Coronary artery (tissue), 2 donors: ENCODE results near the gene RAB11A.
"Not testable (repeated sequence)": the region's sequence is repeated elsewhere in the genome, so short reads cannot be mapped to it uniquely, and the experiment has no call there.

Source experiments
- DNase-seq: peaks from one replicate; pipeline ENCODE4 v3.0.0-alpha.2; 2017; ENCODE audit warnings: low spot score
- H3K27ac ChIP-seq, 2 donors: fragments of 200-600 bp; sonication (generic); one replicate each; pipeline ENCODE4 v1.5.1; 2016 to 2019
- H3K4me3 ChIP-seq: fragments of 200-600 bp; sonication (generic); 2 replicates; pipeline ENCODE4 v1.5.1; 2016; ENCODE audit warnings: mild to moderate bottlenecking, moderate library complexity
- TF ChIP-seq, protein P1 (sequence below): fragments of 200-600 bp; sonication (generic); IDR thresholded peaks from one replicate; pipeline ENCODE4 v1.5.1; 2019; ENCODE audit warnings: antibody characterized with exemption

RAB11A gene

DNA sequence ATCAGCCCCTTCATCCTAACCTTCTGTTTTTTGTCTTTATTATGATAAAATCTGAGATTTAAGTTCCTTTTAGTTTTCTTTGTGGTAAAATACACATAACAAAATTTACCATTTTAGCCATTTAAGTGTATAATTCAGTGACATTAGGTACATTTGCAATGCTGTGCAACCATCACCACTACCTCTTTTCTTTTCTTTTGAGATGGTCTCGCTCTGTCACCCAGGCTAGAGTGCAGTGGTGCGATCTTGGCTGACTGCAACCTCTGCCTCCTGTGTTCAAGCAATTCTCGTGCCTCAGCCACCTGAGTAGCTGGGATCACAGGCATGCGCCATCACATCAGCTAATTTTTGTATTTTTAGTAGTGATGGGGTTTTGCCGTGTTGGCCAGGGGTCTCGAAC, 6.2 kb upstream of the RAB11A start:
- TF ChIP-seq, protein P1, sequence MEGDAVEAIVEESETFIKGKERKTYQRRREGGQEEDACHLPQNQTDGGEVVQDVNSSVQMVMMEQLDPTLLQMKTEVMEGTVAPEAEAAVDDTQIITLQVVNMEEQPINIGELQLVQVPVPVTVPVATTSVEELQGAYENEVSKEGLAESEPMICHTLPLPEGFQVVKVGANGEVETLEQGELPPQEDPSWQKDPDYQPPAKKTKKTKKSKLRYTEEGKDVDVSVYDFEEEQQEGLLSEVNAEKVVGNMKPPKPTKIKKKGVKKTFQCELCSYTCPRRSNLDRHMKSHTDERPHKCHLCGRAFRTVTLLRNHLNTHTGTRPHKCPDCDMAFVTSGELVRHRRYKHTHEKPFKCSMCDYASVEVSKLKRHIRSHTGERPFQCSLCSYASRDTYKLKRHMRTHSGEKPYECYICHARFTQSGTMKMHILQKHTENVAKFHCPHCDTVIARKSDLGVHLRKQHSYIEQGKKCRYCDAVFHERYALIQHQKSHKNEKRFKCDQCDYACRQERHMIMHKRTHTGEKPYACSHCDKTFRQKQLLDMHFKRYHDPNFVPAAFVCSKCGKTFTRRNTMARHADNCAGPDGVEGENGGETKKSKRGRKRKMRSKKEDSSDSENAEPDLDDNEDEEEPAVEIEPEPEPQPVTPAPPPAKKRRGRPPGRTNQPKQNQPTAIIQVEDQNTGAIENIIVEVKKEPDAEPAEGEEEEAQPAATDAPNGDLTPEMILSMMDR: no peak
- DNase-seq: no peak
- Histone ChIP-seq H3K27ac (no peak overlapping the region), H3K4me3 (no peak overlapping the region)

GRCh38 chr15:65867244-65867643, 2.0 kb upstream of the RAB11A start:
- H3K4me3 ChIP-seq: no peak overlapping the region
- no peak overlapping the region for H3K27ac ChIP-seq
- TF ChIP-seq, protein P1: no peak
- DNase-seq: no peak

DNA sequence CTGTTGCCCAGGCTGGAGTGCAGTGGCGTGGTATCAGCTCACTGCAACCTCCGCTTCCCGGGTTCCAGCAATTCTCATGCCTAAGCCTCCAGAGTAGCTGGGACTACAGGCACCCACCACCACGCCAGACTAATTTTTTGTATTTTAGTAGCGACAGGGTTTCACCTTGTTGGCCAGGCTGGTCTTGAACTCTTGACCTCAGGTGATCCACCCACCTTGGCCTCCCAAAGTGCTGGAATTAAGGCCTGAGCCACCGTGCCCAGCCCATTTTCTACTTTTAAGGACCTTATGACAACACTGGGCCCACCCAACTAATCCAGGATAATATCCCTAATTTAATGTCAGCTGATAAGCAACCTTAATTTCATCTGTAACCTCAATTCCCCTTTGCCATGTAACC, 1.4 kb upstream of the RAB11A start:
- DNase-seq, H3K27ac ChIP-seq, H3K4me3 ChIP-seq: not testable (repeated sequence)

GRCh38 chr15:65868546-65869125, 655 bp upstream of the RAB11A start:
- TF ChIP-seq, protein P1: no peak
- peak overlapping the region; percentile 93 to 96 for H3K27ac ChIP-seq
- H3K4me3 ChIP-seq: peak overlapping the region; percentile 86
- DNase-seq: no peak

GRCh38 chr15:65869954-65870871, 922 bp downstream of the RAB11A start:
- peak; percentile 75 for DNase-seq
- TF ChIP-seq, protein P1: no peak
- Histone ChIP-seq H3K4me3 (peak overlapping the region; percentile 86), H3K27ac (peak overlapping the region; percentile 93 to 96)

- Histone ChIP-seq H3K4me3 (peak overlapping the region; percentile 86), H3K27ac (peak overlapping the region in 1 of 2 donors; percentile 33)
- TF ChIP-seq, protein P1: no peak
- no peak for DNase-seq
Observed at GRCh38 chr15:65870889-65871533, 1.7 kb downstream of the RAB11A start.

GRCh38 chr15:65871886-65872285, 2.6 kb downstream of the RAB11A start:
- H3K27ac ChIP-seq, DNase-seq, H3K4me3 ChIP-seq: not testable (repeated sequence)

DNA sequence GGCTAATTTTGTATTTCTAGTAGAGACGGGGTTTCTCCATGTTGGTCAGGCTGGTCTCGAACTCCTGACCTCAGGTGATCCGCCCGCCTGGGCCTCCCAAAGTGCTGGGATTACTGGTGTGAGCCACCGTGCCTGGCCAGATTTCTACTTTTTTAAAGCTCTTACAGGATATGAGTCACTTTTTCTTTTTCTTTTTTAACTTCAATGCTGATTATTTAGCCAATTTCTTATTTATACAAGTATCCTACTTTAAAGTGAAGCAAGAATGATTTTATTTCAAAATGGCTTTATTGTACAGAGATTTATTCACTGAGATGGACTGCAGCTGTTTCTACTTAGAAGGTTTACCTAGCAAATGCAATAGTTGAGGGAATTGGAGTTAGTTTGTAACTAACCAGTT, 3.3 kb downstream of the RAB11A start:
- H3K4me3 ChIP-seq, H3K27ac ChIP-seq, DNase-seq: not testable (repeated sequence)
